K562 (cell line): Measurements from ENCODE around the gene JSRP1. TPM values are rescaled to one million over a fixed set of nuclear protein-coding genes. Genes with fewer than 3 reads are reported as not detected.

ENCODE experiments used
- ATAC-seq: fragments of 200-7000 bp; cut with Tn5 transposase; 3 replicates; pipeline ENCODE4 v1.9.1; 2020; ENCODE audit warnings: moderate library complexity
- BruUV-seq: library from RNA; stranded (reverse); fragments of 400-500 nt; replicated peaks from 2 replicates; lab custom pipeline; 2021; lab: Mats Ljungman, UMichigan
- CTCF ChIA-PET: fragments of 300-600 bp; formaldehyde crosslinking; extraction: SDS; loops from one replicate; lab custom pipeline; 2021; ENCODE audit warnings: low intra/inter-chr PET ratio; lab: Yijun Ruan, JAX
- POLR2A ChIA-PET: fragments of 300-600, 350-650 bp; sonication (Branson Sonifier 250); formaldehyde crosslinking; extraction: SDS; loops from one replicate; lab custom pipeline; 2021; ENCODE audit warnings: antibody characterized with exemption, inconsistent platforms; lab: Yijun Ruan, JAX
- DNase-seq, 4 experiments: peaks; one replicate each; pipeline versions ENCODE4 v3.0.0 to v3.0.0-alpha.2; 2011 to 2018; ENCODE audit warnings: low spot score in 3 of 4, mixed read lengths in 3 of 4; ENCODE audit errors: extremely low read depth in 1 of 4
- FAIRE-seq: peaks from 2 replicates; lab custom pipeline; 2011; peaks lifted over from hg19 to GRCh38; lab: Jason Lieb, UNC
- H2AFZ ChIP-seq: 2 replicates; pipeline ENCODE4 v1.6.0; 2011; ENCODE audit warnings: low read depth, low read length, control low read depth, inconsistent platforms
- H3K27ac ChIP-seq: fragments of 200-600 bp; 3 replicates; pipeline ENCODE4 v1.8.0; 2011; ENCODE audit warnings: low read depth, mild to moderate bottlenecking, control low read depth, inconsistent platforms, low read length, moderate library complexity, mixed read lengths; ENCODE audit errors: extremely low read depth
- H3K27me3 ChIP-seq, 2 experiments: fragments of 300-600 bp in 1 of 2; 2 replicates in 1 of 2; 3 replicates in 1 of 2; pipeline versions ENCODE4 v1.6.0 to v1.8.0; 2011; ENCODE audit warnings: inconsistent platforms in 2 of 2, low read length in 2 of 2, mild to moderate bottlenecking in 1 of 2, mixed read lengths in 1 of 2, moderate library complexity in 1 of 2; ENCODE audit not compliant: control insufficient read depth in 2 of 2, insufficient read depth in 2 of 2
- H3K36me3 ChIP-seq: fragments of 300-600 bp; 3 replicates; pipeline ENCODE4 v1.8.0; 2011; ENCODE audit warnings: mild to moderate bottlenecking, low read length, inconsistent platforms; ENCODE audit not compliant: control insufficient read depth, insufficient read depth
- H3K4me1 ChIP-seq, 2 experiments: fragments of 200-600 bp in 1 of 2; replicated peaks in 1 of 2; 2 replicates in 1 of 2; 3 replicates in 1 of 2; pipeline versions ENCODE4 v1.5.1 to v1.8.0; 2011; ENCODE audit warnings: inconsistent platforms in 2 of 2, low read length in 2 of 2, mild to moderate bottlenecking in 1 of 2, mixed read lengths in 1 of 2, moderate library complexity in 1 of 2; ENCODE audit not compliant: control insufficient read depth in 2 of 2, insufficient read depth in 2 of 2
- H3K4me2 ChIP-seq: 2 replicates; pipeline ENCODE4 v1.6.1; 2011; ENCODE audit warnings: low read length, control low read depth, inconsistent platforms, mixed read lengths; ENCODE audit not compliant: insufficient read depth
- H3K4me3 ChIP-seq: fragments of 200-600 bp; sonication (generic), shearing (Covaris generic); 2 replicates; pipeline ENCODE4 v1.5.1; 2016; ENCODE audit warnings: control low read depth, inconsistent platforms
- H3K79me2 ChIP-seq: fragments of 200-600 bp; 3 replicates; pipeline ENCODE4 v1.8.0; 2011; ENCODE audit warnings: low read length, inconsistent platforms; ENCODE audit not compliant: control insufficient read depth, insufficient read depth
- H3K9ac ChIP-seq, 2 experiments: 2 replicates each; pipeline versions ENCODE4 v1.6.0 to v1.6.1; 2011; ENCODE audit warnings: low read depth in 2 of 2, low read length in 2 of 2, control low read depth in 1 of 2, inconsistent platforms in 1 of 2, mild to moderate bottlenecking in 1 of 2, mixed read lengths in 1 of 2; ENCODE audit not compliant: insufficient read depth in 1 of 2
- H3K9me1 ChIP-seq: one replicate; pipeline ENCODE4 v1.6.0; 2011; ENCODE audit warnings: inconsistent platforms, mild to moderate bottlenecking, low read length, moderate library complexity; ENCODE audit not compliant: control insufficient read depth, insufficient read depth
- H3K9me3 ChIP-seq: replicated peaks from 2 replicates; pipeline ENCODE4 v1.5.1; 2011; ENCODE audit warnings: low read depth, low read length, inconsistent platforms; ENCODE audit not compliant: control insufficient read depth, insufficient read depth
- H4K20me1 ChIP-seq: replicated peaks from 2 replicates; pipeline ENCODE4 v1.6.1; 2011; ENCODE audit warnings: low read length, inconsistent platforms, mixed read lengths; ENCODE audit not compliant: control insufficient read depth, insufficient read depth
- SIRT6 ChIP-seq: IDR thresholded peaks from one replicate; pipeline ENCODE4 v1.6.1; 2012; ENCODE audit warnings: low read depth, mild to moderate bottlenecking, control low read depth, inconsistent platforms, low read length, moderate library complexity
- ZFP36 ChIP-seq: fragments of 150-350 bp; IDR thresholded peaks from 2 replicates; pipeline ENCODE4 v1.6.1; 2018; ENCODE audit warnings: low read length, low read depth; ENCODE audit not compliant: partially characterized antibody
- ZNF121 ChIP-seq: sonication (generic); formaldehyde crosslinking; conservative IDR thresholded peaks from 2 replicates; pipeline ENCODE4 v1.8.0; 2022; ENCODE audit warnings: missing genetic modification reagents
- ZSCAN29 ChIP-seq: fragments of 450-650 bp; IDR thresholded peaks from 2 replicates; pipeline ENCODE4 v1.6.1; 2017
- WGBS: fragments of 100-300 bp; shearing (Covaris generic); methylation state at CpG from one replicate; pipeline ENCODE4 v1.1.6; 2016; ENCODE audit warnings: low coverage, mixed read lengths; ENCODE audit not compliant: insufficient coverage; ENCODE audit errors: missing lambda C conversion rate; 5-methylcytosine and 5-hydroxymethylcytosine counted together
- in situ Hi-C: fragments of 300-500 bp; cut with MboI; formaldehyde crosslinking; loops from 4 replicates; pipeline ENCODE4 v1.15.0; 2018; ENCODE audit warnings: inconsistent platforms, mixed read lengths
- intact Hi-C: fragments of 100-400 bp; cut with micrococcal nuclease; formaldehyde crosslinking; loops from 2 replicates; pipeline ENCODE4 v1.14.2; 2022
- polyA plus RNA-seq, 8 experiments: library from polyadenylated mRNA; depleted of rRNA in 4 of 8; stranded (reverse) in 5 of 8; unstranded in 3 of 8; fragments of >200 nt; fragmentation: Nextera tagmentation in 2 of 8; fragmentation: Illumina TruSeq in 1 of 8; extraction: Ambion mirVana in 2 of 8; extraction: Trizol in 1 of 8; gene quantifications; 2 replicates each; pipeline versions ENCODE4 v1.2.1 to v1.2.3, GENCODE V29; 2011 to 2014; ENCODE audit warnings: inconsistent platforms in 1 of 8, missing spikeins in 1 of 8
- total RNA-seq, 7 experiments: library from RNA; depleted of rRNA in 6 of 7; stranded (reverse); fragments of >200 nt in 6 of 7; fragmentation: Illumina TruSeq in 2 of 7; extraction: Trizol in 2 of 7; gene quantifications; 2 replicates each; pipeline versions ENCODE4 v1.2.1 to v1.2.3, GENCODE V29; 2011 to 2021; ENCODE audit warnings: low replicate concordance in 1 of 7
- TF ChIP-seq, protein P1 (sequence below), 3 experiments: IDR thresholded peaks in 2 of 3; conservative IDR thresholded peaks in 1 of 3; 2 replicates each; pipeline ENCODE4 v1.5.1; 2011 to 2012; ENCODE audit warnings: low read length in 3 of 3, mild to moderate bottlenecking in 3 of 3, control low read depth in 2 of 3, improper control_type of control experiment in 1 of 3, inconsistent platforms in 1 of 3, low read depth in 1 of 3, mixed read lengths in 1 of 3, moderate library complexity in 1 of 3; ENCODE audit not compliant: insufficient read depth in 2 of 3

JSRP1 gene
- total and polyA plus RNA-seq, 9 of the 15 experiments (the other 6 are each of a cell fraction or from before 2014, with no cell fraction given): 0.08 to 1.2 (median 0.51) TPM; not detected in 4

- intact Hi-C loops: no loop called here
- FAIRE-seq (no peak), DNase-seq (no peak), ATAC-seq (no peak)
- ChIA-PET POLR2A (interaction anchor here (0.6 to 1.5 kb wide), 6 partner anchors 8 to 22 kb away, joined by 3 to 6 read pairs (median 4); no protein-coding TSS in a partner anchor), CTCF (no interaction called here)
- no peak overlapping the region for H2AFZ ChIP-seq
- H3K4me3 ChIP-seq: no peak overlapping the region
- TF ChIP-seq ZFP36 (peak; percentile 12), ZSCAN29 (no peak)
- no peak overlapping the region for H3K4me2 ChIP-seq
- H3K27me3 ChIP-seq: no peaks in the 10 kb centered on the region
- no peaks in the 10 kb centered on the region for H3K9me3 ChIP-seq
- no peaks in the 10 kb centered on the region for H3K36me3 ChIP-seq
- H3K4me1 ChIP-seq: peaks cover 3 to 54% of the 10 kb centered on the region in 2 experiments; a peak in 3 of 5 replicates
- H3K9me1 ChIP-seq: no peaks in the 10 kb centered on the region
- H3K27ac ChIP-seq: no peak overlapping the region
- WGBS: 78% methylated on average over 16 of the region's 16 CpGs
- no peaks in the 10 kb centered on the region for H4K20me1 ChIP-seq
- no TSS peak for BruUV-seq
- H3K9ac ChIP-seq: peak overlapping the region in 1 of 2 experiments; percentile 35; a peak in 2 of 4 replicates
- H3K79me2 ChIP-seq: no peaks in the 10 kb centered on the region
- in situ Hi-C loops: no loop called here
These were observed 938 bp downstream of the JSRP1 start for GRCh38 chr19:2255112-2255845.

DNA sequence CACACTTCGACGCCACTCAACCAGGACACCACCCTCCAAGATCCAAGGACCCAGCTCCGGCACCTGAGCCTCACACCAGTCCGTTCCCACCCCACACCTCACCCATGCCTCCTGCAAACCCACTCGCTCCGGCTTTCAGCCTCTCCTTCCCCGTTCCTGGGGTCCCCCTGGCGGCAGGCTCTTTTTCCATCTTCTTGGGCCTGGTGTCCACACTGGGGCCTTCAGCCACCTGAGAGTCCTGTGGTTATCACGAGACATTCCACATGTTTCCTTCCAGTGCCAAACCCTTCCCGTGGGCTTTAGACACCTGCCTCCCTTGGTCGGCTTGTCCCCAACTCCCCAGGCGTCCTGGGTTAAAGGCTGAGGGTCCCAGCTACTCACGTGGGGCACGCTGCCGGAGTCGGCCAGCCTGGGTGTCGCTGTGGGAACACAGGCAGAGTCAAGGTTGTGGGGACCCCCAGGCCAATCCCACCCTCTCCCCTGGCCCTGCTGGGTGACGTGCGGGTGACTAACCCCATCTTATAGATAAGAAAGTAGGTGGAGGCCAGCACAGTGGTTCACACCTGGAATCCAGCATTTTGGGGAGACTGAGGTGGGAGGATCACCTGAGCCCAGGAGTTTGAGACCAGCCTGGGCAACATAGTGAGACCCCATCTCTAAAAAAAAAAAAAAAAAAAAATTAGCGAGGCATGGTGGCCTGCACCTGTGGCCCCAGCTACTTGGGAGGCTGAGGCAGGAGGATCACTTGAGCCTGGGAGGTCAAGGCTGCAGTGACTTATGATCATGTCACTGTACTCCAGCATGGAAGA, 1.9 kb downstream of the JSRP1 start:
- Histone ChIP-seq H3K27ac (no peak overlapping the region), H3K9ac (peak overlapping the region in 1 of 2 experiments; percentile 52; a peak in 1 of 4 replicates), H3K79me2 (no peaks in the 10 kb centered on the region), H3K9me1 (no peaks in the 10 kb centered on the region), H3K4me3 (no peak overlapping the region)
- POLR2A ChIA-PET: interaction anchor here (0.6 to 1.7 kb wide), 6 partner anchors 8 to 21 kb away, joined by 3 to 9 read pairs (median 6); no protein-coding TSS in a partner anchor
- intact Hi-C loops: no loop called here
- BruUV-seq: no TSS peak
- WGBS: 64% methylated on average over 17 of the region's 20 CpGs
- TF ChIP-seq, protein P1, sequence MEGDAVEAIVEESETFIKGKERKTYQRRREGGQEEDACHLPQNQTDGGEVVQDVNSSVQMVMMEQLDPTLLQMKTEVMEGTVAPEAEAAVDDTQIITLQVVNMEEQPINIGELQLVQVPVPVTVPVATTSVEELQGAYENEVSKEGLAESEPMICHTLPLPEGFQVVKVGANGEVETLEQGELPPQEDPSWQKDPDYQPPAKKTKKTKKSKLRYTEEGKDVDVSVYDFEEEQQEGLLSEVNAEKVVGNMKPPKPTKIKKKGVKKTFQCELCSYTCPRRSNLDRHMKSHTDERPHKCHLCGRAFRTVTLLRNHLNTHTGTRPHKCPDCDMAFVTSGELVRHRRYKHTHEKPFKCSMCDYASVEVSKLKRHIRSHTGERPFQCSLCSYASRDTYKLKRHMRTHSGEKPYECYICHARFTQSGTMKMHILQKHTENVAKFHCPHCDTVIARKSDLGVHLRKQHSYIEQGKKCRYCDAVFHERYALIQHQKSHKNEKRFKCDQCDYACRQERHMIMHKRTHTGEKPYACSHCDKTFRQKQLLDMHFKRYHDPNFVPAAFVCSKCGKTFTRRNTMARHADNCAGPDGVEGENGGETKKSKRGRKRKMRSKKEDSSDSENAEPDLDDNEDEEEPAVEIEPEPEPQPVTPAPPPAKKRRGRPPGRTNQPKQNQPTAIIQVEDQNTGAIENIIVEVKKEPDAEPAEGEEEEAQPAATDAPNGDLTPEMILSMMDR (IDR thresholded peaks at IDR 0.05 in 2 of 3, conservative IDR thresholded peaks at IDR 0.05 in 1 of 3; ENCODE audit: insufficient read depth in 2 of 3, low read depth in 1 of 3, low read length in 3 of 3): peak in 2 of 3 experiments; percentile 9 to 28; a peak in 1 of 6 replicates
- TF ChIP-seq SIRT6 (no peak), ZNF121 (CRISPR knock-in tag) (peak; percentile 68)
- TF ChIP-seq, all 486 proteins: peak for 2
- no peak overlapping the region for H3K4me2 ChIP-seq
- no peak overlapping the region for H2AFZ ChIP-seq
- ATAC-seq (no peak), DNase-seq (no peak), FAIRE-seq (no peak)
- peaks cover 0 to 64% of the 10 kb centered on the region in 2 experiments; a peak in 2 of 5 replicates for H3K4me1 ChIP-seq
- H4K20me1 ChIP-seq: no peaks in the 10 kb centered on the region
- H3K27me3 ChIP-seq: no peaks in the 10 kb centered on the region
- CTCF ChIA-PET: no interaction called here
- in situ Hi-C loops: no loop called here
- H3K36me3 ChIP-seq: peaks cover 2% of the 10 kb centered on the region; the same call in 1 of the 3 replicates
- no peaks in the 10 kb centered on the region for H3K9me3 ChIP-seq
